H1 (cell line): ENCODE results near the gene PACSIN1. TPM values are rescaled to one million over a fixed set of nuclear protein-coding genes. Genes with fewer than 3 reads are reported as not detected.

Source experiments
- BCL11A ChIP-seq, 2 experiments: IDR thresholded peaks; one replicate each; pipeline ENCODE4 v1.6.1; 2011; ENCODE audit warnings: low read depth in 2 of 2, low read length in 2 of 2, mild to moderate bottlenecking in 2 of 2
- CHD7 ChIP-seq: fragments of 300-600 bp; sonication (generic); IDR thresholded peaks from 2 replicates; pipeline ENCODE4 v1.7.1; 2012; ENCODE audit warnings: low read length, moderate library complexity, mild to moderate bottlenecking, inconsistent platforms; ENCODE audit not compliant: insufficient replicate concordance
- CTCF ChIP-seq, 3 experiments: IDR thresholded peaks; 1 replicate in 2 of 3; 2 replicates in 1 of 3; pipeline versions ENCODE4 v1.5.1 to v1.6.1; 2011; ENCODE audit warnings: low read length in 3 of 3, mild to moderate bottlenecking in 3 of 3, inconsistent platforms in 2 of 3, low read depth in 1 of 3, moderate library complexity in 1 of 3; ENCODE audit not compliant: insufficient read depth in 1 of 3; ENCODE audit errors: control extremely low read depth in 1 of 3
- RFX5 ChIP-seq: IDR thresholded peaks from 2 replicates; pipeline ENCODE4 v1.6.1; 2011; ENCODE audit warnings: low read depth, low read length, improper control_type of control experiment, borderline replicate concordance
- SP4 ChIP-seq: IDR thresholded peaks from 2 replicates; pipeline ENCODE4 v1.6.1; 2012; ENCODE audit warnings: low read length, inconsistent platforms
- SUZ12 ChIP-seq: fragments of 200-600 bp; sonication (generic); IDR thresholded peaks from 2 replicates; pipeline ENCODE4 v1.6.1; 2012; ENCODE audit warnings: mild to moderate bottlenecking, inconsistent platforms, low read length, moderate library complexity, mixed read lengths
- TAF7 ChIP-seq: optimal IDR thresholded peaks from 2 replicates; pipeline ENCODE3; 2011; ENCODE audit warnings: low read depth, mild to moderate bottlenecking, inconsistent platforms, low read length, moderate library complexity, borderline replicate concordance
- ZNF274 ChIP-seq: IDR thresholded peaks from 2 replicates; pipeline ENCODE4 v1.7.0; 2012; ENCODE audit warnings: low read length, borderline replicate concordance; ENCODE audit errors: extremely low read depth
- polyA plus RNA-seq, 7 experiments: library from polyadenylated mRNA; depleted of rRNA in 3 of 7; stranded (reverse) in 5 of 7; unstranded in 2 of 7; fragments of >200 nt in 5 of 7; fragments of 200-250 nt in 2 of 7; gene quantifications; 1 replicate in 5 of 7; 2 replicates in 1 of 7; 4 replicates in 1 of 7; pipeline versions ENCODE4 v1.2.1 to v1.2.3, GENCODE V29; 2011 to 2013; ENCODE audit warnings: missing spikeins in 2 of 7, mixed read lengths in 2 of 7
- total RNA-seq: library from RNA; stranded (reverse); fragmentation: NEBNext Ultra II Directional; extraction: Animal tissue kit (Norgen Biotek cat#: 25700); gene quantifications from 2 replicates; pipeline ENCODE4 v1.2.1, GENCODE V29; 2021

The PACSIN1 gene
- total and polyA plus RNA-seq, 2 of the 8 experiments (the other 6 are each of a cell fraction or from before 2014, with no cell fraction given), result 5.9 to 11.1 TPM

GRCh38 chr6:34463849-34464248 lies 2.0 kb upstream of the PACSIN1 start (continued):
- TF ChIP-seq CHD7 (no peak), BCL11A (IDR thresholded peaks at IDR 0.05; ENCODE audit: low read depth in 2 of 2, low read length in 2 of 2) (no peak), ZNF274 (no peak), CTCF (IDR thresholded peaks at IDR 0.05; ENCODE audit: control extremely low read depth in 1 of 3, insufficient read depth in 1 of 3, low read depth in 1 of 3, low read length in 3 of 3) (no peak), SUZ12 (no peak), SP4 (no peak), TAF7 (no peak), RFX5 (no peak)
